Naive B cell (primary cell): ENCODE results near the gene SUN2. TPM values are rescaled to one million over a fixed set of nuclear protein-coding genes. Genes with fewer than 3 reads are reported as not detected.

ENCODE experiments used
- ATAC-seq, 2 donors: fragments of 150-1000 bp; cut with Tn5 transposase; 2 replicates each; pipeline ENCODE4 v1.10.0; 2021; ENCODE audit warnings: low read depth in 2 of 2, mild to moderate bottlenecking in 2 of 2, moderate library complexity in 2 of 2
- DNase-seq: peaks from one replicate; pipeline ENCODE4 v3.0.0; 2022
- H3K27ac Mint-ChIP-seq, 6 donors: one replicate each; pipeline ENCODE4 v1.8.0; 2020 to 2022; ENCODE audit warnings: mild to moderate bottlenecking in 6 of 6, mixed read lengths in 6 of 6, moderate library complexity in 5 of 6, inconsistent platforms in 2 of 6
- H3K27me3 Mint-ChIP-seq, 3 donors: one replicate each; pipeline ENCODE4 v1.8.0; 2021 to 2022; ENCODE audit warnings: mixed read lengths in 3 of 3, mild to moderate bottlenecking in 1 of 3
- H3K36me3 Mint-ChIP-seq, 2 donors: one replicate each; pipeline ENCODE4 v1.8.0; 2020 to 2022; ENCODE audit warnings: mixed read lengths in 2 of 2, inconsistent platforms in 1 of 2, mild to moderate bottlenecking in 1 of 2
- H3K4me1 Mint-ChIP-seq, 3 donors: one replicate each; pipeline ENCODE4 v1.8.0; 2020 to 2022; ENCODE audit warnings: mixed read lengths in 3 of 3, inconsistent platforms in 1 of 3, mild to moderate bottlenecking in 1 of 3, moderate library complexity in 1 of 3
- H3K4me3 Mint-ChIP-seq, 8 donors: one replicate each; pipeline ENCODE4 v1.8.0; 2020 to 2022; ENCODE audit warnings: mild to moderate bottlenecking in 8 of 8, mixed read lengths in 8 of 8, moderate library complexity in 8 of 8, inconsistent platforms in 2 of 8
- H3K9me3 Mint-ChIP-seq, 7 donors: one replicate each; pipeline ENCODE4 v1.8.0; 2020 to 2022; ENCODE audit warnings: mixed read lengths in 7 of 7, mild to moderate bottlenecking in 5 of 7, inconsistent platforms in 2 of 7, moderate library complexity in 1 of 7
- polyA plus RNA-seq, 6 donors: library from polyadenylated mRNA; unstranded; fragments of 300-500 nt; fragmentation: Illumina TruSeq; gene quantifications; one replicate each; pipeline ENCODE4 v1.2.3, GENCODE V29; 2021; ENCODE audit warnings: low read depth in 6 of 6

The SUN2 gene
- polyA plus RNA-seq, 6 donors from 2014 or later = 146 to 327 (median 208) TPM

DNA sequence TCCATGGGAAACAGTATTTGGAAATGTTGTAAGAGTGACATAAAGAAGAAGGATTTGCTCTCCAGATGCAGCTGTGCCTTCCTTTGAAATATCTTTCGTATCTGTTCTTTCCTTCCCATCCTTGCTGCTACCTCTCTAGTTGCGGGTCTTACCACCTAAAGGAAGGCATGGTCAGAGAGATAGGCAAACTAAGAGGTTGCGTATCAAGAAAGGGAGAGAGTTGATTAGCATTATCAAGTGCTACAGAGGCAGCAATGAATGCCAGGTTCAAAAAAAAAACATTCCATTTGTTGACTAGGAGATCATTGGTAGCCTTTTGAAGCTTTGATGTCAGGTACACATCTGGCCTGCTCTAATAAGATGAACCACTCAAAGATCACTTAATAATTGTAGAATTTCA, 45.4 kb downstream of the SUN2 start:
- Mint-ChIP-seq H3K4me3 (no peak overlapping the region), H3K9me3 (no peaks in the 10 kb centered on the region), H3K4me1 (peaks cover 80 to 86% (median 84%) of the 10 kb centered on the region in 3 donors), H3K27me3 (no peaks in the 10 kb centered on the region), H3K36me3 (peaks cover 8 to 18% of the 10 kb centered on the region in 2 donors), H3K27ac (peak overlapping the region in 5 of 6 donors; percentile 68 to 95 (median 88))
- DNase-seq (no peak), ATAC-seq (no peak)

DNA sequence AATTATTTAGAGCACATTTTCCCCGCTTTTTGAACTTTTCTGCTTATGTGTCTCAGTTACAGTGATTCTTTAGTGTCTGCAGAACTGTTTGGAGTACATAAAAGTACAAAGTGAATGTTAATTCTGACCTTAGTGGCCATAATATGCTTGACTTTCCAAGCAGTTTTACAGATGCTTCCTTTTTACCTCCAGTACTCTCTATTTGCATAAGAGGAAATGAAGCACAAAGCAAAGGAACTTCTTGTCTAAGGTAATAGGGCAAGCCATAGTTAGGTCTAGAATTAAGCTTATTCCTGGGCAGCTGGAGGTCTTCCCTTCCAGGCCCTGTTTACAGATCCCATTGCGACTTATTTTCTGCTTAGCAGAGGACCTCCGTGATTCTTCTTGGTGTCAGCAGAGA, 46.5 kb downstream of the SUN2 start:
- Mint-ChIP-seq H3K4me1 (peaks cover 76 to 82% (median 80%) of the 10 kb centered on the region in 3 donors), H3K4me3 (peak overlapping the region; percentile 62 to 95 (median 76)), H3K36me3 (peaks cover 8 to 18% of the 10 kb centered on the region in 2 donors), H3K9me3 (no peaks in the 10 kb centered on the region), H3K27me3 (no peaks in the 10 kb centered on the region), H3K27ac (peak overlapping the region in 5 of 6 donors; percentile 91 to 95 (median 94))
- ATAC-seq (peak; percentile 6 to 14), DNase-seq (peak; percentile 59)

DNA sequence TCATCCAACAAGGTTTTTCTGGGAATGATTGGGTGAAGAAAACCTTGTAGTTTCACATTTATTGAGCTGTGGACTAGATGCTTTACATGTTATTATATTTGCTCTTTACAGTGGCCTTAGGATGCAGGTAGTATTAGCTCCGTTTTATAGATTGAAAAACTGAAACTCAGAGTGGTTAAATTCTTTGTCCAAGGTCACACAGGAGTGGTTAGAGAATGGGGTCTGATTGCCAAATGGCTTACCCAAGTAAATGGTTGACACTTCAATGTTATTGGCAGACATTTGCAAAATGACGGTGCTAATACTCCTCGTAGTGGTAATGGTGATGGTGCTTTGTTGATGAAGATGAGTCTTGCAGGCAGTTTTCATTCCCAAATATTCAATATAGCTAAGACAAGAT, 47.8 kb downstream of the SUN2 start:
- peak overlapping the region; percentile 19 to 95 (median 90) for H3K4me3 Mint-ChIP-seq
- H3K36me3 Mint-ChIP-seq = peaks cover 8 to 11% of the 10 kb centered on the region in 2 donors
- peak overlapping the region in 5 of 6 donors; percentile 86 to 96 (median 94) for H3K27ac Mint-ChIP-seq
- DNase-seq = no peak
- H3K9me3 Mint-ChIP-seq = no peaks in the 10 kb centered on the region
- peaks cover 65 to 73% (median 71%) of the 10 kb centered on the region in 3 donors for H3K4me1 Mint-ChIP-seq
- ATAC-seq = no peak
- H3K27me3 Mint-ChIP-seq = no peaks in the 10 kb centered on the region

DNA sequence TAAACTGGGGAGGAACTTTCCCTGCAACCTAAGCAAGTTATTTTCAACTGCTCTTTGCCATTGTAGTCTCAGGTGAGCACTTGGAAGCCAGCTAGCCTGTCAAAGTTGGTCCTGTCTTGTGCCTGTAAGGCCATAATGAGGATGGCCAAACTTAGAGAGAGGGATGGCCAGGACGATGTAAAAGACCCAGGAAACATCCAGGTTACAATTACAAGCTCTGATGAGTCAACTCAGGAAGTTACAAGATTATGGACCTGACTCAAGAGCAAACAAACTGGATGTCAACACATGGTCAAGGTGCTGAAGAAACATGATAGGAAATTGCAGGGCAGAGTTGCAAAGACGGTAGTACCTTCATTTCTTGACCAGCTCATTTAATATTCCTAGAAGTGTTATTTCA, 48.5 kb downstream of the SUN2 start:
- Mint-ChIP-seq H3K4me3 (peak overlapping the region; percentile 87 to 95 (median 91)), H3K27me3 (no peaks in the 10 kb centered on the region), H3K27ac (peak overlapping the region in 5 of 6 donors; percentile 84 to 96 (median 95)), H3K36me3 (peaks cover 8% of the 10 kb centered on the region in 2 donors), H3K4me1 (peaks cover 59 to 67% (median 65%) of the 10 kb centered on the region in 3 donors), H3K9me3 (no peaks in the 10 kb centered on the region)
- DNase-seq (no peak), ATAC-seq (no peak)

DNA sequence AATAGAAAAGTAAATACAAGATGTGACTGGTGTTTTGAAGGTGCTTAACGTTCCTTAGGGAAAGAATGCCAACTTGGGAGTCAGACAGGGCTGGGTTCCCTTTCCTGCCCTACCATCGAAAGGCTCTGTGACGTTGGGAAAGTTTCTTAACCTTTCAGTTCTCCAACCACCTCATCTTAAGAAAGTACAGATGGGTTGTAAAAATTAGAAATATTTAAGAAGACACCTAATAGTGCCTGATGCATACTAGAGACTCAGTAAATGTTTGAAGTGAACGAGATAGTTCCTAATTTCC, 49.0 kb downstream of the SUN2 start:
- no peaks in the 10 kb centered on the region for H3K9me3 Mint-ChIP-seq
- H3K4me1 Mint-ChIP-seq = peaks cover 54 to 67% (median 60%) of the 10 kb centered on the region in 3 donors
- peaks cover 8% of the 10 kb centered on the region in 2 donors for H3K36me3 Mint-ChIP-seq
- no peak for ATAC-seq
- peak overlapping the region; percentile 87 to 95 (median 91) for H3K4me3 Mint-ChIP-seq
- H3K27me3 Mint-ChIP-seq = no peaks in the 10 kb centered on the region
- no peak for DNase-seq
- H3K27ac Mint-ChIP-seq = peak overlapping the region; percentile 84 to 96 (median 94)

DNA sequence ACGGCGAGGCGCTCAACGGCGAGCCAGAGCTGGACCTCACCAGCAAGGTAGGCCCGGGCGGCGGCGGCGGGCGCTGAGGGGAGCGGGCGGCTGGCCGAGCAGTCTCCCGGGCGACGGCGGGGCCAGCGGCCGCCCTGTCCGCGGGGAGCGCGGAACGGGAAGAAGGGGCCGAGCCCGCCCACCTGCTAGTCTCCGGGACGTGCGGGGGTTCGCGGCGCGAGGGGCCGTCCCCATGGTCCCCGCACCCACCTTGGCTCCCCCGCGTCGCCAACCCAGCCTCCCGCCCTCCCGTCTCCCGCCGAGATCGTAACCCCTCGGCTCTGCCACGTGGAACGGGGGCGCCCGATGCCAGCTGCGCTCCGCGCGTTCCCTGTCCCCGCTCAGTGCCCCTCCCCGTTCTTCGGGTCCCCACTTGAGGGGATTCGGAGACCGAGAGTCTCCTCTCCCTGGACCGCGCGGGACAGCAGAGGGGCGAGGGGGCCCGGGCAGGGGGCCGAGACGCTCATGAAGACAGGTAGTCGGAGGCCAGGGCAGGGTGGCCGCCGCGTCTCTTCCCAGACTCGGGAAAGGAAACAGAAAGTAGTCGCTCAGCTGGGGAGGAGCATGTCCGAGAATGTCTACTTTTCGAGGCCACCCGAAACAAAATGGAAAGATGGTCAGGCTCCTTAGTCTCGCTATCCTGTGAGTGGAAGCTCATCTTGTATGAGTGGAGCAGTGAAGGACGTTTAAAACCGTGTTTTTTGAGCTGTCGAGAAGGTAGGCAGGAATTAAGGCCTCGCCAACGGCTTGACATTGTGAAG, 49.5 kb downstream of the SUN2 start:
- Mint-ChIP-seq H3K4me3 (peak overlapping the region; percentile 87 to 95 (median 91)), H3K27ac (peak overlapping the region; percentile 84 to 99 (median 94)), H3K36me3 (peaks cover 7 to 8% of the 10 kb centered on the region in 2 donors), H3K27me3 (peaks cover 0 to 2% (median 0%) of the 10 kb centered on the region in 3 donors), H3K4me1 (peaks cover 56 to 71% (median 56%) of the 10 kb centered on the region in 3 donors), H3K9me3 (no peaks in the 10 kb centered on the region)
- ATAC-seq (no peak), DNase-seq (peak; percentile 42)

DNA sequence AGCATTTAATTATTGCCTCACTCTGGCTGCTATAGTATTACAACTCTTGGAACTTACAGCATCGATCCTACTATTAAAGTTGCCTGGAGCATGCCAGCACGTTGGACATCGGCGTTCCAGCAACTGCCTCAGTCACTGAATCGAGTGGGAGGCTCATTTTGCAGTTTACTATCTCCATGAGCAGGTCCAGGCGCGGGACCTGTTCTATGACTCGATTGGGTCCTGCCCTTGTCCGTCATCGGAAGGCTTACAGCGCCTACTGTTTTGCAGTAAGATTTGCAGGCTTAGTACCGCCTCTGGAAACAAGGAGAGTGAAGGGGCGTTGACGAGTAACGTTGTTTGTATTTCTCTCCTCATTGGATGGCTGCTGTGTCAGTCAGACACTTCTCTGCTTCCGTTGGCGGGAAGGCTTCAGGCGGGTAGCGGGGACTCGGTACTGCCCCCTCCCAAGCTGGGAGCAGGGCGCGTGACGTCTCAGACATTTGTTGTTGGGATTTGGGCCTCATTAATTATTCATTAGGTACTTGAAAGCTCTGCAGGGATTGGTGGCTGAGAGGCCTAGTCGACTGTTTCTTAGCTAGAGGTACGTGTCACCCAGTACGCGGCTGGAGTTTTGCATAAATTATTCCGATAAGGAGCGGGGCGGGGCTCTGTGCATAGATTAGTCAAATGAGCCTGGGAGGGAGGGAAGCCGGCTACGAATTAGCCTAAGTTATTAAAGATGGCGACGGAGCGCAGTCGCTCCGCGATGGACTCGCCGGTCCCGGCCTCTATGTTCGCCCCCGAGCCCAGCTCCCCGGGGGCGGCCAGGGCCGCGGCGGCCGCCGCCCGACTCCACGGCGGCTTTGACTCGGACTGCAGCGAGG, 50.3 kb downstream of the SUN2 start, which contains the start of gene GTPBP1:
Gene GTPBP1 (plus strand): TSS at position 710 of the 866 bp plus-strand sequence. CDS start 12 bp downstream, at position 722.
- DNase-seq (peak; percentile 98), ATAC-seq (peak; percentile 66 to 67)
- Mint-ChIP-seq H3K36me3 (peaks cover 0 to under 1% of the 10 kb centered on the region in 2 donors), H3K9me3 (no peaks in the 10 kb centered on the region), H3K4me1 (peaks cover 48 to 64% (median 55%) of the 10 kb centered on the region in 3 donors), H3K27me3 (peaks cover 0 to 4% (median 0%) of the 10 kb centered on the region in 3 donors), H3K27ac (peak within 1 kb of the TSS; percentile 92 to 100 (median 99)), H3K4me3 (peak within 1 kb of the TSS; percentile 87 to 95 (median 92))

DNA sequence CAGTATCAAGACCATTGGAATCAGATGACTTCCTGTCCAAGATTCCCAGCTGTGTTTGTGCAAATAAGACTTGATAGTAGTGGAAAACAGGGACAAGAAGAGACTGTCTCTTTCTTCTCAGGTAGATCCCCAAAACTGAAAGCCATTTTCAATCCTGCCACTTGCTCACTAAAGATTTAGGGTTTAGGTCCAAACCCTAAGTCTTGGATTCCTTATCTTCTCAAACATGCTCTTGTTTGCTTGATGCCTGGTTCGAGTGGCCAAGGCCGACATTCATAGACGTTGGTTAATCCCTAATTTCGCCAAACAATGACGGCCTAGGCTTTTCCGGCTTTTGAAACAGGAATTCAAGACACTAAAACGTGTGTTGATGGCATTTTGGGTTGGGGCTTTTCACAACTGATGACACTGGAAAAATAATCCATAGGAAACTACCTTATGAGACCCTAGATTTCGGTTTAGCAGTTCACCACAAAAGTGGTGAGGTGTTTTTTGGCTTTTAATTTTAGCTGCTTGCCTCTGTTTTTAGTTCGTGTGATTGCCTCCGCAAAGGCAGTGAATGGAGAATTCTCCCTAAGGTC, 51.1 kb downstream of the SUN2 start:
- no peak for ATAC-seq

DNA sequence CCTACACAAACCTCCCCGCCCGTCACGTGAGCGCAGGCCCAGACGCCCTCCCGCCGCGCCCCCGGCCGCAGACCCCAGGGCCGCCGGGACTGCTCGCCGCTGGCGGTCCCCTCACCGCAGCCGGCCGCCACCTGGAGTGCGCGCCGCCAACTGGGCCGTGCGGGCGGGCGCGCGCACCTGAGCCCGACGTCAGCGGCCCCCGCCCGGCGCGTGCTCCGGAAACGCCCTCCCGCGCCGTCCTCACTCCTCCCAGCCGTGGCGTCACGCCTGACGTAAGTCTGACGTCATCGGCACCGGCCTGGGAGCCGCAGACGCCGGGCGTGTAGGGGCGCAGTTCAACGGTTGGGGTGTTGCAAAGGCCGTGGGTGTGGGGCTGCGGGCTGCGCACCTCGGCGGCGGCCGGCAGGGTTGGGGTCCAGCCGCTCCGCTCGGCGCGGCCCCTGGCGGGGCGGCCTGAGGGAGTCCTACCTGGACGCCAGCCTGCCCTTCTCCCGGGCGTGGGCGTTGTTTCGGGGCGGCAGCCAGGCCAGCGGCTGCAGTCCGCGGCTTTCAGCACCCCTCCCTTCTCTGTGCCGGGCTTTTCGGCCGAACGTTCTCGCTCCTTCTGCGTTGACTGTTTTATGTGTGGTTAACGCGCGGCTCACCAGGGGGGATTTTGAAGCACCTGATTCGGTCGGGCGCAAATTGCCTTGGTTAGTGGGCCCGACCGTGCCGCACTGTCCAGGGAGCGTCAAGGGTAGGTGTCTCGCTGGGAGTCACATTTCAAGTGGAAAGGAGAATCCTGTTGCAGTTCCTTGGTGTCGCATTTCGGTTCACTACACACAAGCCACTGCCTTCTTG, 54.8 kb downstream of the SUN2 start, which contains the start of gene JOSD1:
Gene JOSD1 (minus strand): TSS at position 155 of the 840 bp plus-strand sequence. CDS start 956 bp downstream, outside the sequence.
- no peaks in the 10 kb centered on the region for H3K9me3 Mint-ChIP-seq
- peaks cover 0 to 4% (median 0%) of the 10 kb centered on the region in 3 donors for H3K27me3 Mint-ChIP-seq
- H3K27ac Mint-ChIP-seq = peak within 1 kb of the TSS; percentile 97 to 100 (median 100)
- H3K4me1 Mint-ChIP-seq = peaks cover 40 to 61% (median 44%) of the 10 kb centered on the region in 3 donors
- DNase-seq = peak; percentile 100
- peak; percentile 53 to 59 for ATAC-seq
- H3K4me3 Mint-ChIP-seq = peak within 1 kb of the TSS; percentile 81 to 99 (median 96)
- no peaks in the 10 kb centered on the region for H3K36me3 Mint-ChIP-seq

More for the DNA sequence above, 51.1 kb downstream of the SUN2 start:
- Mint-ChIP-seq H3K9me3 (no peaks in the 10 kb centered on the region), H3K4me3 (peak overlapping the region; percentile 71 to 94 (median 92)), H3K27me3 (peaks cover 0 to 4% (median 0%) of the 10 kb centered on the region in 3 donors), H3K36me3 (no peaks in the 10 kb centered on the region), H3K27ac (peak overlapping the region; percentile 89 to 100 (median 99)), H3K4me1 (peaks cover 48 to 62% (median 55%) of the 10 kb centered on the region in 3 donors)
- no peak for DNase-seq

DNA sequence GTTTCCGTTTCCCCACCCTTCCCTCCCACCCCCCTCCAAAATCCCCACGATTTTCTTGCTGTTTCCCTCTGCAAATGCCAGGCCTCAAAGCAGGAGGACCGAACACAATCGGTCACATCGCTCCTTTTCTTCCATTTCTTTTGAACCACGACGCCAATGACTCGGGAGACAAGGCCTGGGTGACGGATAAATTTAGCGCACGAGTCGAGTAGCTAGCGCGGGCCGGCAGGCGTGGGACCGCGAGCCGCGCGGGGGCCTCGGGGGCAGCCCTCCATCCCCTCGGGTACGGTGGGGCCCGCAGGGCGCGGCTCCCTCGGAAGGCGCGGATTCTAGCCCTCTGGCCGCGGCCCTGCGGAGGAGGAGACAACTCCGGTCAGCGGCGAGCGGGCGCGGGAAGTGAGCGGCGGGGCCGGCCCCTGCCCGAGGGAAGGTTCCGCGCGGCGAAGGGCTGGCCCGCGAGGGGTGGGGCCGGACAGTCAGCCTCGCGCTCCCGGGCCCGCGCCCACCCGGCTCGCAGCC, 55.5 kb downstream of the SUN2 start:
- Mint-ChIP-seq H3K27me3 (peaks cover 0 to 4% (median 0%) of the 10 kb centered on the region in 3 donors), H3K27ac (peak overlapping the region; percentile 96 to 100 (median 99)), H3K4me1 (peaks cover 40 to 61% (median 44%) of the 10 kb centered on the region in 3 donors), H3K9me3 (no peaks in the 10 kb centered on the region), H3K36me3 (no peaks in the 10 kb centered on the region), H3K4me3 (peak overlapping the region; percentile 81 to 99 (median 95))
- ATAC-seq = peak in 1 of 2 donors; percentile 2
- DNase-seq = no peak

DNA sequence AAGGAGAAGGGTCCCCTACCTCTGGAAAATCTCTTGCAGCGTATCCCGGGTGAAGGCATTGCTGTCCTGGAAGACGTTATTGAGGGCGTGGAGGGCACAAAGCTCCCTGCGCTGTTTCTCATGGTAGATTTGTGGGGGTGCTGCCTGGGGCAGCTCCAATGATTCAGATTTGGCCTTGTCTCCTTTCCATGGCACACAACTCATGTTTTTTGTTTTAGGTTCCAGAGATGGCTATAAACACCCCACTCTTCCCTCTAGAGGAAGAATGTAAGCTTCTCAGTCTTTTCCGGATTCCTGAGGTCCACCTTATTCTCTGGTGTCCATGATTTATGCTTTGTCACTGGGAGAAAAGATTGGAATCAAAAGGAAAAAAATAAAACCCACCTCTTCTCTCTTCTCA, 56.0 kb downstream of the SUN2 start:
- peak overlapping the region; percentile 96 to 100 (median 98) for H3K27ac Mint-ChIP-seq
- H3K9me3 Mint-ChIP-seq = no peaks in the 10 kb centered on the region
- no peaks in the 10 kb centered on the region for H3K36me3 Mint-ChIP-seq
- peaks cover 35 to 58% (median 39%) of the 10 kb centered on the region in 3 donors for H3K4me1 Mint-ChIP-seq
- peaks cover 0 to 4% (median 0%) of the 10 kb centered on the region in 3 donors for H3K27me3 Mint-ChIP-seq
- ATAC-seq (no peak), DNase-seq (no peak)
- peak overlapping the region; percentile 81 to 99 (median 92) for H3K4me3 Mint-ChIP-seq

DNA sequence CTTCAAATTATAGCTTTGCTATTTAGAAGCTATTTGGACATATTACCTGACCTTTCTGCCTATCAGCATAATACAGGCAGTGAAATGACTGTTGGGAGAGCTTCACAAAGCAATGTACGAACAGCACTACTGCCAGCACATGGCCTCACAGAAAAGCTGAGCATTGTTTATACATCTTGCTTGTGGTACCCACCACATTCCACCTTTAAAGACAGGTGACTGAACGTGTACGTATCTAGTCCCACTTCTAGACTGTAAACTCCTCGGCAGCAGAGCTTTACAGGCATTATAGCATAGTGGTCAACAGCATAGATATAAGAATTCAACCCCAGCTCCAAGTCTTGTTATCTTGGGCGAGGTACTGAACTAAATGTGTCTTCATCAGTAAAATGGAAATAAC, 56.7 kb downstream of the SUN2 start:
- peak overlapping the region; percentile 81 to 99 (median 92) for H3K4me3 Mint-ChIP-seq
- DNase-seq (no peak), ATAC-seq (no peak)
- H3K27ac Mint-ChIP-seq = peak overlapping the region; percentile 96 to 100 (median 98)
- peaks cover 33 to 64% (median 38%) of the 10 kb centered on the region in 3 donors for H3K4me1 Mint-ChIP-seq
- H3K27me3 Mint-ChIP-seq = peaks cover 0 to 4% (median 0%) of the 10 kb centered on the region in 3 donors
- no peaks in the 10 kb centered on the region for H3K9me3 Mint-ChIP-seq
- H3K36me3 Mint-ChIP-seq = no peaks in the 10 kb centered on the region
